ENCODE measurements around the gene ATRIP.

The ATRIP gene

DNA sequence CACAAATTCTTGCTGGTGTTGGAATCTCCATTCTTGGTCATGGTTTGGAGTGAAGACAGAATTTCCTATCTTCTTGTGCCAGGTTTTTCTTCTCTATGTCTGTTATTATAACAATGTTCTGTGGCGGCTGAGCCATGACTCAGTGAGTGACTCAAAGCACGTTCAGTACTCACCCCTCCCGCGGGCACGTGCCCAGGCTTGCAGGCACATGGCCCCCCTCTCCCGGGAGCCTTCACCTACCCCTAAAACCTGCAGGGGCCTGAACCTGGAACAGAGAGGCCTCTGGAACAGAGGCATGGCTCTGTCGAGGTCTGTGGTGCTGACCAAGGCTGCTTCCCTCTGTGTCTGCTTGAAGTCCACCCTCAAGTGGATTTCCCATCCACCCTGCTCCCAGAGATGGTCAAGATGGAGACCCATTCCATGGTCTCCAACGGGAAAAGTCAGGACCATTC is 44.2 kb upstream of the ATRIP start:
- TF ChIP-seq, protein P1, sequence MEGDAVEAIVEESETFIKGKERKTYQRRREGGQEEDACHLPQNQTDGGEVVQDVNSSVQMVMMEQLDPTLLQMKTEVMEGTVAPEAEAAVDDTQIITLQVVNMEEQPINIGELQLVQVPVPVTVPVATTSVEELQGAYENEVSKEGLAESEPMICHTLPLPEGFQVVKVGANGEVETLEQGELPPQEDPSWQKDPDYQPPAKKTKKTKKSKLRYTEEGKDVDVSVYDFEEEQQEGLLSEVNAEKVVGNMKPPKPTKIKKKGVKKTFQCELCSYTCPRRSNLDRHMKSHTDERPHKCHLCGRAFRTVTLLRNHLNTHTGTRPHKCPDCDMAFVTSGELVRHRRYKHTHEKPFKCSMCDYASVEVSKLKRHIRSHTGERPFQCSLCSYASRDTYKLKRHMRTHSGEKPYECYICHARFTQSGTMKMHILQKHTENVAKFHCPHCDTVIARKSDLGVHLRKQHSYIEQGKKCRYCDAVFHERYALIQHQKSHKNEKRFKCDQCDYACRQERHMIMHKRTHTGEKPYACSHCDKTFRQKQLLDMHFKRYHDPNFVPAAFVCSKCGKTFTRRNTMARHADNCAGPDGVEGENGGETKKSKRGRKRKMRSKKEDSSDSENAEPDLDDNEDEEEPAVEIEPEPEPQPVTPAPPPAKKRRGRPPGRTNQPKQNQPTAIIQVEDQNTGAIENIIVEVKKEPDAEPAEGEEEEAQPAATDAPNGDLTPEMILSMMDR (conservative IDR thresholded peaks at IDR 0.05; ENCODE audit: low read length), result no peak
- DNase-seq (ENCODE audit: low read depth), result peak; percentile 94
- H3K4me3 ChIP-seq (ENCODE audit: low read length), result no peak overlapping the region

DNA sequence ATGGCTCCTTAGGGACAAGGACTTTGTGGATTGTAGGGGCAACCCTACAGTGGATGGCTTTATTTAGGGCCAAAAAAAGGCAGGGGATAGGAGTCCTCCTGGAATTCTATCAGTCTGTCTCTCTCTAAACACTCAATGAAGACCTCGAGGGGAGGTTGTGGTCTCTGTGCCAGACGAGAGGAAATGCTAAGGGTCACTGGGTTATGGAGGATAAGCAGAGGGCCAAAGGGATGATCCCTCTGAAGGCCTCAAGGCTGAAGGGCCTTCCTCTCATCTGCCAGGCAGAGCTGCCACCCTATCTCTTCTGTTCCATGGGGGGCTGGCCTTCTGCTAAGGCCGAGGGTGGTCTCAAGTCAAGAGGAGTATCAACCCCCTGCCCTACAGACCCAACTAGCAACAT is 43.6 kb upstream of the ATRIP start:
- DNase-seq (ENCODE audit: low read depth), result no peak
- H3K4me3 ChIP-seq (ENCODE audit: low read length), result no peak overlapping the region
- TF ChIP-seq, protein P1 (conservative IDR thresholded peaks at IDR 0.05; ENCODE audit: low read length), result no peak

DNA sequence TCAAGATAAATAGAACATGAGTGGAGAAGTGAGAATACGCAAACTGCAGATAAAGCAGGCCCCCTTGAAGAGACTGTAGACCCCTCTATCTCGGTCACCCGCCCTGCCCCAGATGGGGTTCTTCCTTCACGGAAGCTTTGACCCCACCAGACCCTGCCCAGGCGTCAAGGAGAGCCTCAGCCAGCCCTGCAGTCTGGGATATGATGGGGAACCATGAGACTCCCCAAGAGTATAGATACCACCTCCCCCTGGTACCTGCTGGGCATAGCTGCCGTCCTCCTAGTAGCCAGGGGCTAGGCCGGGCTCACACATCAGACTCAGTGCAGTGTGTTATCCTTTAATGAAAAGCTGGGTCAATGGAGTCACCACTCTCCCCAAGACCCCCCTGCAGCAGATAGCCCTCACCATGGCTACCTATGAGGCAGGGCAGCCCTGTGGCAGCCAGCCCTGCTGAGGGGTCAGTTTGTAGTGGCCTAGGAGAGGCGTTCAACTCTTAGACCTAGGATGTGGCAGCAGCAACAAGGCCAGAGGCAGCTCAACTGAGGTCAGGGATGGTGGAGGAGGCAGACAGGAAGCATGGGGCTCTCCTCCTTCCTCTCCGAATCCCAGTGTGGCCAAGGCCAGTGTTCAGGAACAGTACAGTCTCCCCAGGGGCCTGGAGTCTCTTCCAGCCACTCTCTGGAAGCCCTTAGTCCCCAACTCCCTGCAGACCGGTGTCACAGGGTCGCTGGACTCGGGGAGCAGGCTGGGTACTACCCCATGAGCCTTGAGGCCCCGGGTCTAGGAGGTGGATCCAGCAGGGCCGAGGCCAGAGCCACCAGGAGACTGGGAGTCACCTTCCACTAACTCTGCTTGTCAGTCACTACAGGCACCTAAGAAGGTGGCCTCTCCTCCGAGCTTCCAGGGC is 42.8 kb upstream of the ATRIP start:
- TF ChIP-seq, protein P1 (conservative IDR thresholded peaks at IDR 0.05; ENCODE audit: low read length), result no peak
- no peak for DNase-seq (ENCODE audit: low read depth)
- no peak overlapping the region for H3K4me3 ChIP-seq (ENCODE audit: low read length)

GRCh38 chr3:48404440-48405342 is 41.8 kb upstream of the ATRIP start:
- DNase-seq (ENCODE audit: low read depth), result no peak
- TF ChIP-seq, protein P1 (conservative IDR thresholded peaks at IDR 0.05; ENCODE audit: low read length), result no peak
- H3K4me3 ChIP-seq (ENCODE audit: low read length), result no peak overlapping the region

DNA sequence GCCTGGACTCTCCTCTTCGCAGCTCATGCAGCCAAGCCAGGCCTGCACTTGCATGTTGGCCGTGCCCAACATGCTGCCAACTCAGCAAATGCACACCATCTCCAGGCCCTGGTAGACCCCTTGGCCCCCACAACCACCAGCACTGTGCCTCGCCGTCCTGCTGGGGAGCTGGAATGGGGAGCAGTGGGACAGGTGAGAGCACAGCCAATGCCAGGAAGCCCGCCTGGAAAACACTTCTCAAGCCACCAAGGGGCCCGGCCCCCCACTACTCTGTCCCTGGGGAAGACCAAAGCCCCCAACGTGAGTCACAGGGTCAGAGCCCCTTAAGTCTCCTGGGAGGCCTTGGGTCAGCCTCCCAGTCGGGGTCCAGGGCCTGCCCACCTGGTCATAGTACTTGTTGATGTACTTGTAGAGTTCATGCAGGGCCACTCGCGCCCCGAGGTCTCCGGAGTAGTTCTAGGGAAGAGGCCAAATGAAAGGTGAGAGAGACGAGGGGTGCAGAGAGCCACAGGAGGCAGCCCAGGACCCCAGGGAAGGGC is 41.1 kb upstream of the ATRIP start:
- TF ChIP-seq, protein P1 (conservative IDR thresholded peaks at IDR 0.05; ENCODE audit: low read length), result no peak
- no peak for DNase-seq (ENCODE audit: low read depth)
- H3K4me3 ChIP-seq (ENCODE audit: low read length), result no peak overlapping the region

DNA sequence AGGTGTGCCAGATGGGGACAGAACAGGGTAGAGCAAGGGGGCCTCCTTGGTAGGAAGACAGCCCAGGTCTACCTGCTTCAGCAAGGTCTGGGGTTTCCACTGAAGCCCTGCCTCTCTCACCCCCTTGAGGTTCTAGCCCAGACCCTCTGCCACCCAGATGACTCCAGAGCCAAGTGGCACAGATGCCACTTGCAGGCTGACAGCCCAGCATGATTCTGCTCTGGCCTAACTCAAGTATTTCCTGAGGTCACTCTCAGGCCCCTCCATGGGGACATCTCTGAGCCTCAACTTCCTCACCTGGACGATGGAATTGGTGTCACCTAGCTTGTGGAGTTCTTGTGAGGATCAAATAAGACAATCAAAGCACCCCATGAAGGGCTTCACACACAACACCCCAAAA is 40.6 kb upstream of the ATRIP start:
- DNase-seq (ENCODE audit: low read depth), result no peak
- H3K4me3 ChIP-seq (ENCODE audit: low read length), result no peak overlapping the region
- TF ChIP-seq, protein P1 (conservative IDR thresholded peaks at IDR 0.05; ENCODE audit: low read length), result no peak

All from AG10803 (cell line).